ENCODE data around the gene ARMH2.

ARMH2 gene

DNA sequence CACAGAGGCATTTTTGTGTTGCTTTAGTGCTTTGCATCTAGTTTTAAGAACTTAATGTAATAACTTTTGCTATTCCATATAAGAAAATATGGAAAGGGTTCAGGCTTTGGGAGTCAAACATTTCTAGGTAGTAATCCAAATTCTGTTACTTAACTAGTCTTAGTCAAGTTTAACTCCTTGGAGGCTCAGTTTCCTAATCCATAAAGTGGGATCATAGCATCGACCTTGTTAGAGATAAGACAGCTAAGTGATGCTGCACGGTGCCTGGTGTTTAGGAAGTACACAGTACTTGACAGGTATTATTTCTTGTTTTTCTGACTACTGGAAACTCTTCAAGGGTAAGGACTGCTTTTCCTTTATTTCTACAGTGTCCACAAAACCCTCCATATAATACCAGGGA lies 24.5 kb upstream of the ARMH2 start:
- TF ChIP-seq, protein P1, sequence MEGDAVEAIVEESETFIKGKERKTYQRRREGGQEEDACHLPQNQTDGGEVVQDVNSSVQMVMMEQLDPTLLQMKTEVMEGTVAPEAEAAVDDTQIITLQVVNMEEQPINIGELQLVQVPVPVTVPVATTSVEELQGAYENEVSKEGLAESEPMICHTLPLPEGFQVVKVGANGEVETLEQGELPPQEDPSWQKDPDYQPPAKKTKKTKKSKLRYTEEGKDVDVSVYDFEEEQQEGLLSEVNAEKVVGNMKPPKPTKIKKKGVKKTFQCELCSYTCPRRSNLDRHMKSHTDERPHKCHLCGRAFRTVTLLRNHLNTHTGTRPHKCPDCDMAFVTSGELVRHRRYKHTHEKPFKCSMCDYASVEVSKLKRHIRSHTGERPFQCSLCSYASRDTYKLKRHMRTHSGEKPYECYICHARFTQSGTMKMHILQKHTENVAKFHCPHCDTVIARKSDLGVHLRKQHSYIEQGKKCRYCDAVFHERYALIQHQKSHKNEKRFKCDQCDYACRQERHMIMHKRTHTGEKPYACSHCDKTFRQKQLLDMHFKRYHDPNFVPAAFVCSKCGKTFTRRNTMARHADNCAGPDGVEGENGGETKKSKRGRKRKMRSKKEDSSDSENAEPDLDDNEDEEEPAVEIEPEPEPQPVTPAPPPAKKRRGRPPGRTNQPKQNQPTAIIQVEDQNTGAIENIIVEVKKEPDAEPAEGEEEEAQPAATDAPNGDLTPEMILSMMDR (IDR thresholded peaks at IDR 0.05; ENCODE audit: insufficient read depth, low read length, missing control alignments): no peak
- POLR2A ChIA-PET: no interaction called here
- CTCF ChIA-PET: no interaction called here
- H3K4me3 ChIP-seq (ENCODE audit: low read depth, low read length): no peak overlapping the region
- no peak for DNase-seq (ENCODE audit: low read depth, low spot score)

- TF ChIP-seq, protein P1 (IDR thresholded peaks at IDR 0.05; ENCODE audit: insufficient read depth, low read length, missing control alignments): no peak
- ChIA-PET POLR2A (no interaction called here), CTCF (no interaction called here)
- DNase-seq (ENCODE audit: low read depth, low spot score): no peak
- no peak overlapping the region for H3K4me3 ChIP-seq (ENCODE audit: low read depth, low read length)
Measured at GRCh38 chr6:24822696-24823095, 24.0 kb upstream of the ARMH2 start.

- CTCF ChIA-PET: no interaction called here
- no peak overlapping the region for H3K4me3 ChIP-seq (ENCODE audit: low read depth, low read length)
- DNase-seq (ENCODE audit: low read depth, low spot score): no peak
- TF ChIP-seq, protein P1 (IDR thresholded peaks at IDR 0.05; ENCODE audit: insufficient read depth, low read length, missing control alignments): no peak
- POLR2A ChIA-PET: no interaction called here
Measured at GRCh38 chr6:24821860-24822444, 23.2 kb upstream of the ARMH2 start.

- no peak for DNase-seq (ENCODE audit: low read depth, low spot score)
- CTCF ChIA-PET: interaction anchor here (0.9 kb wide), 1 partner anchor 38 kb away, joined by 4 read pairs; no protein-coding TSS in a partner anchor
- POLR2A ChIA-PET: no interaction called here
- TF ChIP-seq, protein P1 (IDR thresholded peaks at IDR 0.05; ENCODE audit: insufficient read depth, low read length, missing control alignments): no peak
- no peak overlapping the region for H3K4me3 ChIP-seq (ENCODE audit: low read depth, low read length)
Measured at GRCh38 chr6:24818346-24818745, 19.6 kb upstream of the ARMH2 start.

- DNase-seq (ENCODE audit: low read depth, low spot score): no peak
- TF ChIP-seq, protein P1 (IDR thresholded peaks at IDR 0.05; ENCODE audit: insufficient read depth, low read length, missing control alignments): no peak
- ChIA-PET POLR2A (no interaction called here), CTCF (no interaction called here)
- no peak overlapping the region for H3K4me3 ChIP-seq (ENCODE audit: low read depth, low read length)
Measured at GRCh38 chr6:24809728-24810127, 11.0 kb upstream of the ARMH2 start.

DNA sequence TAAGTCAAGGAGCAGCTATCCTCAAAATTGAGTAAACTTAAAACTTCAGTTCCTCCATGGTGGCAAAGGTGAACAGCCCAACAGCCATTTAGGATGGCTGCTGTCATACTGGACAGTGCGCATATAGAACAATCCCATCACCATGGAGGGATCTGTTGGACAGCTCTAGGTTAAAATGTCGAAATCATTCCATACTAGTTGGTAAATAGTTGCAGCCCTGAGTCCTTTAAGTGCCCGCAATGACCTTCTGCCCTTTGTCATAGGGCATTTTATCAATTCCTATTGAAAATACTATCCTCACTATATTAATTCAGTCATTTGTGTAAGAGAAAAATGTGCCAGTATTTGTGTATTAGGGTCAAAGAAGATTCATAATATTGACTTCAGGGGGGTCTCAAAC lies 8.9 kb upstream of the ARMH2 start:
- ChIA-PET POLR2A (no interaction called here), CTCF (no interaction called here)
- no peak for DNase-seq (ENCODE audit: low read depth, low spot score)
- no peak overlapping the region for H3K4me3 ChIP-seq (ENCODE audit: low read depth, low read length)
- TF ChIP-seq, protein P1 (IDR thresholded peaks at IDR 0.05; ENCODE audit: insufficient read depth, low read length, missing control alignments): no peak
